ENCODE measurements around the gene ZNF407.

DNA sequence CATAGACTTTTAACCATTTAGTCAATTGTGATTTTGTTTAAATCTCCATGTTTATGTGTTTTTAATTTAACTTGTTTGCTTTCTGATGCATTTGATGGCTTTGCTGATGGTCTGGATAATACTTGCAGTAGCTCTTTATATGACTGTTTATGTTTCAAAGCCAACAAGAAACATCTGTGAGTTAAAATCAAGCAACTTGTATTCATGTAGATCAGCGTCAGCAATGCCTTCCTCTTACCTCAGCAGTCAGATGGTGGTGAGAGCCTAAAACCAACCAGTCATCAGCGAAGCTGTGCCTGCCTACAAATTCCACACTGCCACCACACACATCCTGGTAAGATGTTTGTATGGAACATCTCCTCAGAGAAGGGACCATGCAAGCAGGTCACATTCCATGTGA lies 379.4 kb downstream of the ZNF407 start:
- TF ChIP-seq, protein P1, sequence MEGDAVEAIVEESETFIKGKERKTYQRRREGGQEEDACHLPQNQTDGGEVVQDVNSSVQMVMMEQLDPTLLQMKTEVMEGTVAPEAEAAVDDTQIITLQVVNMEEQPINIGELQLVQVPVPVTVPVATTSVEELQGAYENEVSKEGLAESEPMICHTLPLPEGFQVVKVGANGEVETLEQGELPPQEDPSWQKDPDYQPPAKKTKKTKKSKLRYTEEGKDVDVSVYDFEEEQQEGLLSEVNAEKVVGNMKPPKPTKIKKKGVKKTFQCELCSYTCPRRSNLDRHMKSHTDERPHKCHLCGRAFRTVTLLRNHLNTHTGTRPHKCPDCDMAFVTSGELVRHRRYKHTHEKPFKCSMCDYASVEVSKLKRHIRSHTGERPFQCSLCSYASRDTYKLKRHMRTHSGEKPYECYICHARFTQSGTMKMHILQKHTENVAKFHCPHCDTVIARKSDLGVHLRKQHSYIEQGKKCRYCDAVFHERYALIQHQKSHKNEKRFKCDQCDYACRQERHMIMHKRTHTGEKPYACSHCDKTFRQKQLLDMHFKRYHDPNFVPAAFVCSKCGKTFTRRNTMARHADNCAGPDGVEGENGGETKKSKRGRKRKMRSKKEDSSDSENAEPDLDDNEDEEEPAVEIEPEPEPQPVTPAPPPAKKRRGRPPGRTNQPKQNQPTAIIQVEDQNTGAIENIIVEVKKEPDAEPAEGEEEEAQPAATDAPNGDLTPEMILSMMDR (tag by site-specific recombination; IDR thresholded peaks at IDR 0.05) = no peak
- TF ChIP-seq ZNF654 (tag by site-specific recombination; IDR thresholded peaks at IDR 0.05; ENCODE audit: low read depth) (no peak), ZNF121 (tag by site-specific recombination; IDR thresholded peaks at IDR 0.05) (no peak), ZNF561 (tag by site-specific recombination; IDR thresholded peaks at IDR 0.05; ENCODE audit: borderline replicate concordance) (no peak), ZNF274 (IDR thresholded peaks at IDR 0.05; ENCODE audit: low read length) (no peak), ZNF274 (tag by site-specific recombination; IDR thresholded peaks at IDR 0.05; ENCODE audit: borderline replicate concordance) (no peak), ZNF132 (tag by site-specific recombination; IDR thresholded peaks at IDR 0.05; ENCODE audit: borderline replicate concordance) (no peak), ZNF175 (tag by site-specific recombination; IDR thresholded peaks at IDR 0.05) (no peak), ZNF184 (tag by site-specific recombination; IDR thresholded peaks at IDR 0.05) (no peak), ZNF830 (tag by site-specific recombination; IDR thresholded peaks at IDR 0.05; ENCODE audit: low read depth) (no peak), ZBTB1 (tag by site-specific recombination; IDR thresholded peaks at IDR 0.05) (no peak), KLF9 (tag by site-specific recombination; IDR thresholded peaks at IDR 0.05; ENCODE audit: low read depth) (no peak)
- TF ChIP-seq, protein P2, sequence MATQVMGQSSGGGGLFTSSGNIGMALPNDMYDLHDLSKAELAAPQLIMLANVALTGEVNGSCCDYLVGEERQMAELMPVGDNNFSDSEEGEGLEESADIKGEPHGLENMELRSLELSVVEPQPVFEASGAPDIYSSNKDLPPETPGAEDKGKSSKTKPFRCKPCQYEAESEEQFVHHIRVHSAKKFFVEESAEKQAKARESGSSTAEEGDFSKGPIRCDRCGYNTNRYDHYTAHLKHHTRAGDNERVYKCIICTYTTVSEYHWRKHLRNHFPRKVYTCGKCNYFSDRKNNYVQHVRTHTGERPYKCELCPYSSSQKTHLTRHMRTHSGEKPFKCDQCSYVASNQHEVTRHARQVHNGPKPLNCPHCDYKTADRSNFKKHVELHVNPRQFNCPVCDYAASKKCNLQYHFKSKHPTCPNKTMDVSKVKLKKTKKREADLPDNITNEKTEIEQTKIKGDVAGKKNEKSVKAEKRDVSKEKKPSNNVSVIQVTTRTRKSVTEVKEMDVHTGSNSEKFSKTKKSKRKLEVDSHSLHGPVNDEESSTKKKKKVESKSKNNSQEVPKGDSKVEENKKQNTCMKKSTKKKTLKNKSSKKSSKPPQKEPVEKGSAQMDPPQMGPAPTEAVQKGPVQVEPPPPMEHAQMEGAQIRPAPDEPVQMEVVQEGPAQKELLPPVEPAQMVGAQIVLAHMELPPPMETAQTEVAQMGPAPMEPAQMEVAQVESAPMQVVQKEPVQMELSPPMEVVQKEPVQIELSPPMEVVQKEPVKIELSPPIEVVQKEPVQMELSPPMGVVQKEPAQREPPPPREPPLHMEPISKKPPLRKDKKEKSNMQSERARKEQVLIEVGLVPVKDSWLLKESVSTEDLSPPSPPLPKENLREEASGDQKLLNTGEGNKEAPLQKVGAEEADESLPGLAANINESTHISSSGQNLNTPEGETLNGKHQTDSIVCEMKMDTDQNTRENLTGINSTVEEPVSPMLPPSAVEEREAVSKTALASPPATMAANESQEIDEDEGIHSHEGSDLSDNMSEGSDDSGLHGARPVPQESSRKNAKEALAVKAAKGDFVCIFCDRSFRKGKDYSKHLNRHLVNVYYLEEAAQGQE (tag by site-specific recombination; IDR thresholded peaks at IDR 0.05) = no peak
- TF ChIP-seq, protein P3, sequence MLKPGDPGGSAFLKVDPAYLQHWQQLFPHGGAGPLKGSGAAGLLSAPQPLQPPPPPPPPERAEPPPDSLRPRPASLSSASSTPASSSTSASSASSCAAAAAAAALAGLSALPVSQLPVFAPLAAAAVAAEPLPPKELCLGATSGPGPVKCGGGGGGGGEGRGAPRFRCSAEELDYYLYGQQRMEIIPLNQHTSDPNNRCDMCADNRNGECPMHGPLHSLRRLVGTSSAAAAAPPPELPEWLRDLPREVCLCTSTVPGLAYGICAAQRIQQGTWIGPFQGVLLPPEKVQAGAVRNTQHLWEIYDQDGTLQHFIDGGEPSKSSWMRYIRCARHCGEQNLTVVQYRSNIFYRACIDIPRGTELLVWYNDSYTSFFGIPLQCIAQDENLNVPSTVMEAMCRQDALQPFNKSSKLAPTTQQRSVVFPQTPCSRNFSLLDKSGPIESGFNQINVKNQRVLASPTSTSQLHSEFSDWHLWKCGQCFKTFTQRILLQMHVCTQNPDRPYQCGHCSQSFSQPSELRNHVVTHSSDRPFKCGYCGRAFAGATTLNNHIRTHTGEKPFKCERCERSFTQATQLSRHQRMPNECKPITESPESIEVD (tag by site-specific recombination; IDR thresholded peaks at IDR 0.05) = no peak

Measured in HEK293 (cell line).